T47D (cell line): ENCODE data around the gene C1RL.
A peak's percentile ranks its signal among the peaks of the same experiment; 100 is the strongest.

ENCODE experiments used
- DNase-seq, 2 experiments: peaks; one replicate each; pipeline versions ENCODE4 v3.0.0 to v3.0.0-alpha.2; 2011 to 2012; ENCODE audit warnings: low read depth in 1 of 2, low spot score in 1 of 2
- JUND ChIP-seq: IDR thresholded peaks from 2 replicates; pipeline ENCODE4 v1.6.1; 2012; ENCODE audit warnings: low read depth
- in situ Hi-C: cut with HindIII; loops from 2 replicates; pipeline ENCODE4 v1.10.0; 2016; ENCODE audit warnings: low sequenced_read_pairs, low pct_unique_long_range_greater_than_20kb

C1RL gene

GRCh38 chr12:7072554-7072953 lies 36.5 kb downstream of the C1RL start:
- in situ Hi-C loops = no loop called here
- TF ChIP-seq JUND = no peak
- no peak for DNase-seq

GRCh38 chr12:7072035-7072434 lies 37.0 kb downstream of the C1RL start:
- in situ Hi-C loops = no loop called here
- no peak for TF ChIP-seq JUND

GRCh38 chr12:7069386-7069785 lies 39.6 kb downstream of the C1RL start:
- TF ChIP-seq JUND = no peak
- in situ Hi-C loops = no loop called here
- no peak for DNase-seq

More at GRCh38 chr12:7072035-7072434, 37.0 kb downstream of the C1RL start:
- DNase-seq = no peak

- no peak for DNase-seq
- in situ Hi-C loops = no loop called here
Measured at GRCh38 chr12:7068994-7069346, 40.0 kb downstream of the C1RL start.

GRCh38 chr12:7068240-7068993 lies 40.6 kb downstream of the C1RL start:
- in situ Hi-C loops = no loop called here
- DNase-seq = no peak
- TF ChIP-seq JUND = no peak

More at GRCh38 chr12:7068994-7069346, 40.0 kb downstream of the C1RL start:
- no peak for TF ChIP-seq JUND

GRCh38 chr12:7067096-7067495 lies 41.9 kb downstream of the C1RL start:
- no peak for DNase-seq
- TF ChIP-seq JUND = no peak
- in situ Hi-C loops = no loop called here

GRCh38 chr12:7066596-7066995 lies 42.4 kb downstream of the C1RL start:
- in situ Hi-C loops = no loop called here
- no peak for DNase-seq
- no peak for TF ChIP-seq JUND

GRCh38 chr12:7065073-7065623 lies 43.9 kb downstream of the C1RL start:
- TF ChIP-seq JUND = no peak
- DNase-seq = no peak
- in situ Hi-C loops = no loop called here

- in situ Hi-C loops = no loop called here
Measured at GRCh38 chr12:7064516-7064915, 44.5 kb downstream of the C1RL start.

GRCh38 chr12:7061596-7061995 lies 47.4 kb downstream of the C1RL start:
- DNase-seq = no peak
- TF ChIP-seq JUND = no peak
- in situ Hi-C loops = no loop called here

More at GRCh38 chr12:7064516-7064915, 44.5 kb downstream of the C1RL start:
- DNase-seq = no peak
- TF ChIP-seq JUND = no peak

- in situ Hi-C loops = no loop called here
- no peak for DNase-seq
- TF ChIP-seq JUND = no peak
Measured at GRCh38 chr12:7061138-7061537, 47.9 kb downstream of the C1RL start.

GRCh38 chr12:7060353-7060954 lies 48.6 kb downstream of the C1RL start, which contains the start of gene C1S:
C1S (plus strand) TSS chr12:7060718; CDS start chr12:7061913, 1,195 bp downstream.
- in situ Hi-C loops = no loop called here
- peak in 1 of 2 experiments; percentile 38 for DNase-seq
- no peak for TF ChIP-seq JUND

GRCh38 chr12:7059780-7060179 lies 49.2 kb downstream of the C1RL start:
- in situ Hi-C loops = no loop called here
- TF ChIP-seq JUND = no peak
- no peak for DNase-seq
